ENCODE measurements around the gene NRG2.

The NRG2 gene

GRCh38 chr5:139966856-139967255 lies 76.2 kb downstream of the NRG2 start:
- DNase-seq = no peak

- DNase-seq = no peak
Measured at GRCh38 chr5:139964994-139965565, 78.0 kb downstream of the NRG2 start.

GRCh38 chr5:139964266-139964993 lies 78.7 kb downstream of the NRG2 start:
- no peak for DNase-seq

- no peak for DNase-seq
Measured at GRCh38 chr5:139962445-139962844, 80.7 kb downstream of the NRG2 start.

GRCh38 chr5:139961435-139962157 lies 81.5 kb downstream of the NRG2 start:
- no peak for DNase-seq

GRCh38 chr5:139960723-139961383 lies 82.2 kb downstream of the NRG2 start:
- no peak for DNase-seq

GRCh38 chr5:139958432-139959148 lies 84.5 kb downstream of the NRG2 start:
- no peak for DNase-seq

- DNase-seq = no peak
Measured at GRCh38 chr5:139956342-139956741, 86.8 kb downstream of the NRG2 start.

GRCh38 chr5:139955616-139956273 lies 87.4 kb downstream of the NRG2 start:
- no peak for DNase-seq

GRCh38 chr5:139955053-139955605 lies 88.0 kb downstream of the NRG2 start:
- no peak for DNase-seq

- DNase-seq = no peak
Measured at GRCh38 chr5:139954462-139954861, 88.6 kb downstream of the NRG2 start.

GRCh38 chr5:139954022-139954421 lies 89.1 kb downstream of the NRG2 start:
- no peak for DNase-seq

- DNase-seq = no peak
Measured at GRCh38 chr5:139952574-139952973, 90.5 kb downstream of the NRG2 start.

- DNase-seq = no peak
Measured at GRCh38 chr5:139951983-139952382, 91.1 kb downstream of the NRG2 start.

GRCh38 chr5:139951296-139951924 lies 91.7 kb downstream of the NRG2 start:
- no peak for DNase-seq

- DNase-seq = no peak
Measured at GRCh38 chr5:139950436-139950835, 92.7 kb downstream of the NRG2 start.

GRCh38 chr5:139949710-139950109 lies 93.4 kb downstream of the NRG2 start:
- no peak for DNase-seq

- DNase-seq = no peak
Measured at GRCh38 chr5:139947727-139948126, 95.4 kb downstream of the NRG2 start.

- DNase-seq = no peak
Measured at GRCh38 chr5:139946440-139946839, 96.7 kb downstream of the NRG2 start.

- DNase-seq = no peak
Measured at GRCh38 chr5:139946006-139946405, 97.1 kb downstream of the NRG2 start.

GRCh38 chr5:139942243-139942642 lies 100.9 kb downstream of the NRG2 start:
- DNase-seq = no peak

GRCh38 chr5:139930406-139930805 lies 112.7 kb downstream of the NRG2 start:
- DNase-seq = no peak
